ENCODE measurements around the gene CBX6. TPM values are rescaled to one million over a fixed set of nuclear protein-coding genes. Genes with fewer than 3 reads are reported as not detected.

Gene CBX6
- total RNA-seq, 1 experiment from 2014 or later = 90.0 TPM

DNA sequence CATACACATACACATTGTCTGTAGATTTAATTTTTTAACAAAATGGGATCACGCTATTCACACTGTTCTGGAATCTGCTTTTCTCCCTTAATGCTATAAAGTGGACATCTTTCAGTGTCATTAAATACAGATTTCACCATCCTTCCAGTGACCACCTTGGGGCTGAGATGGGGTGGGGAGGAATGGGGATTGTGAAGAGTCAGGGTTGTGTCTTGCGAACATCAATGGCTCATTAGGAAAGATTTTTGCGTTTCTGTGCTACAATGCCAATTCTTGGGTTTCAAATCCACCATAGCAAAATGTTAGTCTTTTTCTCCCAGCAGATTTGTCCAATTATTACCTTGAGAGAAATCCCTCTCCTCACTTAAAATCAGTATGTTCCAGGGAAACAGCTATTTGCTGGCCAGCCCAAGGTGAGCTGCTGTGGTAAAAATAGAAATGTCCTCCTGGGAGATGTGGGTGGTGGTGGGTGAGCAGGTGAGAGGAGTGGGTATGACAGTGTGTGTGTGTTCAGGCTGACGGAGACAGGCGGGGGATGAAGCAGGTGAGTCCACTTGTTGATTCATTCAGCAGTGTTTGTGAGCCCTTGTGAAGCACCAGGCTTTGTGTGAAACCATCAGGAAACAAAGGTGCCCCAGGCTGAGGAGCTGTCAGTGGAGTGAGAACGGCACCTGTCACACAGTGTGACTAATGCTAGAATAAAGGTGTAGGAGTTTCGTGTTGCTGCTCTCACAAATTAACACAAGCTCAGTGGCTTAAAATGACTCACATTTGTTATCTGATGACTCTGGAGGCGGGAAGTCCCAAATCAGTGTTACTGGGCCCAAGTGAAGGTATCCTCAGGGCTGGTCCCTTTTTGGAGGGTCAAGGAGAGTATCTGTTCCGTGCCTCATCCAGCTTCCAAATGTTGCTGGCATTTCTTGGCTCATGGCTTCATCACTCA lies 1.7 kb upstream of the CBX6 start:
- BruUV-seq (replicated peaks) = no TSS peak
- TF ChIP-seq TCF7L2 (IDR thresholded peaks at IDR 0.05; ENCODE audit: borderline replicate concordance, extremely low read depth, insufficient read depth, insufficient read length) = no peak
- TF ChIP-seq, protein P1, sequence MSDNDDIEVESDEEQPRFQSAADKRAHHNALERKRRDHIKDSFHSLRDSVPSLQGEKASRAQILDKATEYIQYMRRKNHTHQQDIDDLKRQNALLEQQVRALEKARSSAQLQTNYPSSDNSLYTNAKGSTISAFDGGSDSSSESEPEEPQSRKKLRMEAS (IDR thresholded peaks at IDR 0.05) = no peak
- TF ChIP-seq, protein P2, sequence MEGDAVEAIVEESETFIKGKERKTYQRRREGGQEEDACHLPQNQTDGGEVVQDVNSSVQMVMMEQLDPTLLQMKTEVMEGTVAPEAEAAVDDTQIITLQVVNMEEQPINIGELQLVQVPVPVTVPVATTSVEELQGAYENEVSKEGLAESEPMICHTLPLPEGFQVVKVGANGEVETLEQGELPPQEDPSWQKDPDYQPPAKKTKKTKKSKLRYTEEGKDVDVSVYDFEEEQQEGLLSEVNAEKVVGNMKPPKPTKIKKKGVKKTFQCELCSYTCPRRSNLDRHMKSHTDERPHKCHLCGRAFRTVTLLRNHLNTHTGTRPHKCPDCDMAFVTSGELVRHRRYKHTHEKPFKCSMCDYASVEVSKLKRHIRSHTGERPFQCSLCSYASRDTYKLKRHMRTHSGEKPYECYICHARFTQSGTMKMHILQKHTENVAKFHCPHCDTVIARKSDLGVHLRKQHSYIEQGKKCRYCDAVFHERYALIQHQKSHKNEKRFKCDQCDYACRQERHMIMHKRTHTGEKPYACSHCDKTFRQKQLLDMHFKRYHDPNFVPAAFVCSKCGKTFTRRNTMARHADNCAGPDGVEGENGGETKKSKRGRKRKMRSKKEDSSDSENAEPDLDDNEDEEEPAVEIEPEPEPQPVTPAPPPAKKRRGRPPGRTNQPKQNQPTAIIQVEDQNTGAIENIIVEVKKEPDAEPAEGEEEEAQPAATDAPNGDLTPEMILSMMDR (IDR thresholded peaks at IDR 0.05 in 2 of 3, conservative IDR thresholded peaks at IDR 0.05 in 1 of 3; ENCODE audit: borderline replicate concordance in 1 of 3, insufficient read depth in 1 of 3, low read depth in 2 of 3, low read length in 2 of 3) = no peak
- ChIA-PET POLR2A (no interaction called here), RAD21 (ENCODE audit: low non-redundant PET in 1 of 2, low total read pairs in 2 of 2, uncharacterized antibody in 2 of 2, unreplicated experiment in 2 of 2) (no interaction called here), CTCF (interaction anchor here (0.7 to 1.5 kb wide), 3 partner anchors 51 to 130 kb away, joined by 3 to 6 read pairs (median 3); no protein-coding TSS in a partner anchor)
- no peaks in the 10 kb centered on the region for H3K27me3 ChIP-seq (ENCODE audit: insufficient read depth, low read length)
- H3K79me2 ChIP-seq (ENCODE audit: insufficient read depth, low read length) = peaks cover 29% of the 10 kb centered on the region
- peaks cover 4 to 7% of the 10 kb centered on the region in 2 experiments for H3K36me3 ChIP-seq (ENCODE audit: control insufficient read depth in 1 of 2, insufficient read depth in 2 of 2, low read length in 2 of 2)
- H3K4me2 ChIP-seq (ENCODE audit: low read length) = peak overlapping the region; percentile 84
- H3K9me3 ChIP-seq (ENCODE audit: control insufficient read depth in 1 of 2, insufficient read depth in 1 of 2, low read depth in 1 of 2, low read length in 2 of 2) = no peaks in the 10 kb centered on the region
- DNase-seq (ENCODE audit: low read depth, low spot score) (no peak), ATAC-seq (no peak)
- H3K4me1 ChIP-seq (ENCODE audit: control insufficient read depth in 1 of 2, insufficient read depth in 2 of 2, low read length in 2 of 2) = peaks cover 11 to 42% of the 10 kb centered on the region in 2 experiments
- H3K27ac ChIP-seq (ENCODE audit: low read depth, low read length) = no peak overlapping the region
- no peak overlapping the region for H3K4me3 ChIP-seq (replicated peaks in 1 of 2; ENCODE audit: low read depth in 1 of 2, low read length in 2 of 2)
- H2AFZ ChIP-seq (ENCODE audit: low read depth, low read length, poor library complexity, severe bottlenecking) = no peak overlapping the region
- H4K20me1 ChIP-seq (ENCODE audit: insufficient read depth) = no peaks in the 10 kb centered on the region
- intact Hi-C loops (cut with micrococcal nuclease) = loop anchor here (5.0 kb wide), 1 partner anchor 434 kb away; no protein-coding TSS in a partner anchor
- H3K9ac ChIP-seq (ENCODE audit: low read length) = no peak overlapping the region
- H3K9me2 ChIP-seq (ENCODE audit: insufficient read depth) = no peaks in the 10 kb centered on the region

- BruUV-seq (replicated peaks) = no TSS peak
- DNase-seq (ENCODE audit: low read depth, low spot score) = no peak
- CTCF ChIA-PET = no interaction called here
- H3K9me3 ChIP-seq (ENCODE audit: control insufficient read depth in 1 of 2, insufficient read depth in 1 of 2, low read depth in 1 of 2, low read length in 2 of 2) = no peaks in the 10 kb centered on the region
- peaks cover 38% of the 10 kb centered on the region for H3K79me2 ChIP-seq (ENCODE audit: insufficient read depth, low read length)
- TF ChIP-seq, protein P2 (IDR thresholded peaks at IDR 0.05 in 2 of 3, conservative IDR thresholded peaks at IDR 0.05 in 1 of 3; ENCODE audit: borderline replicate concordance in 1 of 3, insufficient read depth in 1 of 3, low read depth in 2 of 3, low read length in 2 of 3) = no peak
- TF ChIP-seq ZFX (IDR thresholded peaks at IDR 0.05) = peak; percentile 30; the same call in 1 of the 2 replicates
- no peak for TF ChIP-seq TCF7L2 (IDR thresholded peaks at IDR 0.05; ENCODE audit: borderline replicate concordance, extremely low read depth, insufficient read depth, insufficient read length)
- TF ChIP-seq, protein P1 (IDR thresholded peaks at IDR 0.05) = no peak
- no peak for TF ChIP-seq JUND (IDR thresholded peaks at IDR 0.05)
- TF ChIP-seq EZH2 (IDR thresholded peaks at IDR 0.05) = no peak
- TF ChIP-seq ZNF274 (IDR thresholded peaks at IDR 0.05; ENCODE audit: low read depth, low read length) = no peak
- no peak for TF ChIP-seq ATF3 (IDR thresholded peaks at IDR 0.05)
- TF ChIP-seq SP1 (IDR thresholded peaks at IDR 0.05; ENCODE audit: low read depth) = no peak
- peak overlapping the region; percentile 64 for H3K9ac ChIP-seq (ENCODE audit: low read length)
- H3K4me1 ChIP-seq (ENCODE audit: control insufficient read depth in 1 of 2, insufficient read depth in 2 of 2, low read length in 2 of 2) = peaks cover 11 to 45% of the 10 kb centered on the region in 2 experiments
- H3K27me3 ChIP-seq (ENCODE audit: insufficient read depth, low read length) = no peaks in the 10 kb centered on the region
- no peaks in the 10 kb centered on the region for H4K20me1 ChIP-seq (ENCODE audit: insufficient read depth)
- H3K36me3 ChIP-seq (ENCODE audit: control insufficient read depth in 1 of 2, insufficient read depth in 2 of 2, low read length in 2 of 2) = peaks cover 7 to 15% of the 10 kb centered on the region in 2 experiments
- intact Hi-C loops (cut with micrococcal nuclease) = loop anchor here (1.0 to 5.0 kb wide), 2 partner anchors 51 to 434 kb away; no protein-coding TSS in a partner anchor
- no peak for ATAC-seq
- no peak overlapping the region for H2AFZ ChIP-seq (ENCODE audit: low read depth, low read length, poor library complexity, severe bottlenecking)
- peak overlapping the region; percentile 58 to 86 for H3K4me3 ChIP-seq (replicated peaks in 1 of 2; ENCODE audit: low read depth in 1 of 2, low read length in 2 of 2)
- peak overlapping the region; percentile 84 for H3K4me2 ChIP-seq (ENCODE audit: low read length)
- POLR2A ChIA-PET = no interaction called here
- H3K9me2 ChIP-seq (ENCODE audit: insufficient read depth) = no peaks in the 10 kb centered on the region
- RAD21 ChIA-PET (ENCODE audit: low non-redundant PET in 1 of 2, low total read pairs in 2 of 2, uncharacterized antibody in 2 of 2, unreplicated experiment in 2 of 2) = no interaction called here
- peak overlapping the region; percentile 63; the same call in 1 of the 2 replicates for H3K27ac ChIP-seq (ENCODE audit: low read depth, low read length)
These were observed 824 bp upstream of the CBX6 start for GRCh38 chr22:38872831-38873248.

All from HCT116 (cell line).